Keratinocyte (primary cell): ENCODE data around the gene RFX2. TPM values are rescaled to one million over a fixed set of nuclear protein-coding genes. Genes with fewer than 3 reads are reported as not detected.

Source experiments
- DNase-seq: peaks from one replicate; pipeline ENCODE4 v3.0.0-alpha.2; 2011; ENCODE audit warnings: low read depth, missing footprints, low spot score
- FAIRE-seq: peaks from 2 replicates; lab custom pipeline; 2011; peaks lifted over from hg19 to GRCh38; lab: Jason Lieb, UNC
- H2AFZ ChIP-seq: 2 replicates; pipeline ENCODE4 v1.6.0; 2012; ENCODE audit warnings: low read length, control low read depth, inconsistent platforms; ENCODE audit not compliant: control insufficient read depth
- H3K27ac ChIP-seq: 2 replicates; pipeline ENCODE4 v1.5.1; 2011; ENCODE audit warnings: low read length; ENCODE audit not compliant: control insufficient read depth, insufficient read depth
- H3K27me3 ChIP-seq: 3 replicates; pipeline ENCODE4 v1.6.0; 2011; ENCODE audit warnings: low read length; ENCODE audit not compliant: control insufficient read depth, insufficient read depth; ENCODE audit errors: extremely low read depth
- H3K36me3 ChIP-seq, 2 experiments: 2 replicates in 1 of 2; 3 replicates in 1 of 2; pipeline ENCODE4 v1.5.1; 2011; ENCODE audit warnings: low read length in 2 of 2, mild to moderate bottlenecking in 1 of 2; ENCODE audit not compliant: control insufficient read depth in 2 of 2, insufficient read depth in 2 of 2; ENCODE audit errors: extremely low read depth in 1 of 2
- H3K4me1 ChIP-seq: 3 replicates; pipeline ENCODE4 v1.5.1; 2011; ENCODE audit warnings: low read length; ENCODE audit not compliant: control insufficient read depth, insufficient read depth; ENCODE audit errors: extremely low read depth
- H3K4me2 ChIP-seq: 3 replicates; pipeline ENCODE4 v1.6.0; 2011; ENCODE audit warnings: low read depth, low read length; ENCODE audit not compliant: control insufficient read depth, insufficient read depth; ENCODE audit errors: extremely low read depth
- H3K4me3 ChIP-seq, 3 experiments: fragments of 200-600 bp in 1 of 3; sonication (generic) in 1 of 3; 2 replicates in 2 of 3; 3 replicates in 1 of 3; pipeline ENCODE4 v1.5.1; 2011 to 2016; ENCODE audit warnings: low read length in 3 of 3, mild to moderate bottlenecking in 3 of 3, control low read depth in 2 of 3, inconsistent platforms in 1 of 3, low read depth in 1 of 3, mixed read lengths in 1 of 3, mixed run types in 1 of 3, moderate library complexity in 1 of 3; ENCODE audit not compliant: control insufficient read depth in 2 of 3, insufficient read depth in 2 of 3; ENCODE audit errors: extremely low read depth in 1 of 3
- H3K79me2 ChIP-seq: 2 replicates; pipeline ENCODE4 v1.6.0; 2012; ENCODE audit warnings: low read length; ENCODE audit not compliant: control insufficient read depth, insufficient read depth
- H3K9ac ChIP-seq: 3 replicates; pipeline ENCODE4 v1.6.0; 2011; ENCODE audit warnings: low read length; ENCODE audit not compliant: control insufficient read depth, insufficient read depth; ENCODE audit errors: extremely low read depth
- H3K9me1 ChIP-seq: 3 replicates; pipeline ENCODE4 v1.6.0; 2011; ENCODE audit warnings: low read length; ENCODE audit not compliant: control insufficient read depth, insufficient read depth; ENCODE audit errors: extremely low read depth
- H3K9me3 ChIP-seq: 2 replicates; pipeline ENCODE4 v1.5.1; 2012; ENCODE audit warnings: low read depth, low read length; ENCODE audit not compliant: control insufficient read depth
- H4K20me1 ChIP-seq: 3 replicates; pipeline ENCODE4 v1.6.0; 2011; ENCODE audit warnings: low read length; ENCODE audit not compliant: control insufficient read depth, insufficient read depth; ENCODE audit errors: extremely low read depth
- CTCF ChIP-seq, 3 experiments: IDR thresholded peaks in 1 of 3; conservative IDR thresholded peaks in 1 of 3; optimal IDR thresholded peaks in 1 of 3; 2 replicates in 2 of 3; 3 replicates in 1 of 3; pipeline versions ENCODE3 to v1.5.1; 2011; ENCODE audit warnings: low read length in 3 of 3, mild to moderate bottlenecking in 3 of 3, moderate library complexity in 2 of 3, control low read depth in 1 of 3, inconsistent platforms in 1 of 3; ENCODE audit not compliant: insufficient read depth in 2 of 3; ENCODE audit errors: extremely low read depth in 1 of 3
- EZH2 ChIP-seq: IDR thresholded peaks from one replicate; pipeline ENCODE4 v1.6.1; 2012; ENCODE audit warnings: inconsistent platforms, mild to moderate bottlenecking, low read length, moderate library complexity
- dilution Hi-C: fragments of 300-500 bp; cut with MboI; formaldehyde crosslinking; loops from one replicate; pipeline ENCODE4 v1.7.0; 2020; ENCODE audit warnings: low sequenced_read_pairs; ENCODE audit not compliant: extremely low pct_ligation_motif_present
- polyA plus RNA-seq, 5 experiments: library from polyadenylated mRNA; depleted of rRNA in 3 of 5; stranded (reverse) in 3 of 5; stranded (forward) in 1 of 5; unstranded in 1 of 5; fragments of >200 nt; gene quantifications; 1 replicate in 1 of 5; 2 replicates in 3 of 5; 3 replicates in 1 of 5; pipeline versions ENCODE4 v1.2.1 to v1.2.3, GENCODE V29; 2011 to 2012; ENCODE audit warnings: missing spikeins in 2 of 5, low read depth in 1 of 5, low replicate concordance in 1 of 5

The RFX2 gene
- polyA plus RNA-seq, 1 donor (not counting 4 experiments of a cell fraction or from before 2014, with no cell fraction given) = 5.8 TPM

- no peaks in the 10 kb centered on the region for H3K9me1 ChIP-seq
- H3K27me3 ChIP-seq = no peaks in the 10 kb centered on the region
- H3K27ac ChIP-seq = no peak overlapping the region
- DNase-seq (no peak), FAIRE-seq (no peak)
- no peak overlapping the region for H3K4me3 ChIP-seq
- H3K9ac ChIP-seq = no peak overlapping the region
- H3K36me3 ChIP-seq = no peaks in the 10 kb centered on the region
- H3K4me2 ChIP-seq = no peak overlapping the region
- H2AFZ ChIP-seq = no peak overlapping the region
- no peaks in the 10 kb centered on the region for H3K9me3 ChIP-seq
- no peaks in the 10 kb centered on the region for H3K4me1 ChIP-seq
- H4K20me1 ChIP-seq = no peaks in the 10 kb centered on the region
- no peak for TF ChIP-seq EZH2
- TF ChIP-seq CTCF (optimal IDR thresholded peaks at IDR 0.05 in 1 of 3, IDR thresholded peaks at IDR 0.05 in 1 of 3, conservative IDR thresholded peaks at IDR 0.05 in 1 of 3; ENCODE audit: extremely low read depth in 1 of 3, insufficient read depth in 2 of 3, low read length in 3 of 3) = no peak
- dilution Hi-C loops = no loop called here
- no peaks in the 10 kb centered on the region for H3K79me2 ChIP-seq
Observed at GRCh38 chr19:6138511-6138910, 28.2 kb upstream of the RFX2 start.

GRCh38 chr19:6138066-6138465 lies 27.8 kb upstream of the RFX2 start:
- Histone ChIP-seq H3K9me1 (no peaks in the 10 kb centered on the region), H3K9me3 (no peaks in the 10 kb centered on the region), H3K79me2 (no peaks in the 10 kb centered on the region), H3K9ac (no peak overlapping the region), H3K4me1 (no peaks in the 10 kb centered on the region), H3K27me3 (no peaks in the 10 kb centered on the region), H2AFZ (no peak overlapping the region), H4K20me1 (no peaks in the 10 kb centered on the region), H3K4me2 (no peak overlapping the region), H3K4me3 (no peak overlapping the region), H3K36me3 (no peaks in the 10 kb centered on the region), H3K27ac (no peak overlapping the region)
- dilution Hi-C loops = no loop called here
- DNase-seq (no peak), FAIRE-seq (no peak)
- TF ChIP-seq CTCF (optimal IDR thresholded peaks at IDR 0.05 in 1 of 3, IDR thresholded peaks at IDR 0.05 in 1 of 3, conservative IDR thresholded peaks at IDR 0.05 in 1 of 3; ENCODE audit: extremely low read depth in 1 of 3, insufficient read depth in 2 of 3, low read length in 3 of 3) = no peak
